Adrenal gland (tissue), 12 donors: ENCODE measurements around the gene ZNF581. TPM values are rescaled to one million over a fixed set of nuclear protein-coding genes. Genes with fewer than 3 reads are reported as not detected.
A peak's percentile ranks its signal among the peaks of the same experiment; 100 is the strongest.

Source experiments
- DNase-seq, 7 donors: peaks; one replicate each; pipeline ENCODE4 v3.0.0-alpha.2; 2019 to 2020
- H3K27ac ChIP-seq, 5 donors: fragments of 200-600 bp; sonication (generic) in 4 of 5; 1 replicate in 3 of 5; 2 replicates in 2 of 5; pipeline versions ENCODE4 v1.5.1 to v1.8.0; 2016 to 2020; ENCODE audit warnings: mild to moderate bottlenecking in 1 of 5
- H3K27me3 ChIP-seq: fragments of 200-600 bp; 2 replicates; pipeline ENCODE4 v1.8.0; 2021
- H3K36me3 ChIP-seq, 2 donors: fragments of 200-600 bp; replicated peaks in 1 of 2; 1 replicate in 1 of 2; 2 replicates in 1 of 2; pipeline versions ENCODE4 v1.5.1 to v1.8.0; 2018 to 2022
- H3K4me1 ChIP-seq, 2 donors: fragments of 200-600 bp; replicated peaks in 1 of 2; 1 replicate in 1 of 2; 2 replicates in 1 of 2; pipeline versions ENCODE4 v1.5.1 to v1.8.0; 2018 to 2021
- H3K4me3 ChIP-seq, 4 donors: fragments of 200-600 bp; sonication (generic) in 3 of 4; one replicate each; pipeline ENCODE4 v1.5.1; 2016 to 2018
- H3K9me3 ChIP-seq, 3 donors: fragments of 200-600 bp; sonication (generic) in 1 of 3; replicated peaks in 1 of 3; 1 replicate in 2 of 3; 2 replicates in 1 of 3; pipeline versions ENCODE4 v1.5.1 to v1.8.0; 2016 to 2021
- CTCF ChIP-seq, 6 experiments: fragments of 450-650 bp in 4 of 6; fragments of 200-600 bp in 2 of 6; sonication (generic) in 1 of 6; IDR thresholded peaks; 1 replicate in 5 of 6; 2 replicates in 1 of 6; pipeline versions ENCODE4 v1.5.1 to v1.8.0; 2016 to 2021; ENCODE audit warnings: antibody characterized with exemption in 6 of 6, mild to moderate bottlenecking in 2 of 6, moderate library complexity in 1 of 6
- POLR2A ChIP-seq, 2 donors: fragments of 450-650 bp; IDR thresholded peaks; one replicate each; pipeline ENCODE4 v1.6.1; 2017; ENCODE audit warnings: antibody characterized with exemption in 2 of 2, mild to moderate bottlenecking in 2 of 2, moderate library complexity in 1 of 2
- WGBS, 4 donors: extraction: QIAGEN DNeasy Blood & Tissue Kit in 2 of 4; methylation state at CpG; one replicate each; pipeline versions ENCODE4 v1.1.5 to v1.1.7; 2013 to 2017; 5-methylcytosine and 5-hydroxymethylcytosine counted together
- intact Hi-C, 2 donors: fragments of 100-400 bp; cut with DNase I; formaldehyde crosslinking; loops; one replicate each; pipeline versions ENCODE4 v1.14.1 to v1.15.0; 2022 to 2023
- polyA plus RNA-seq, 3 donors: library from polyadenylated mRNA; stranded (reverse); fragments of 200-250 nt in 2 of 3; fragments of 350-450 nt in 1 of 3; fragmentation: Illumina TruSeq in 1 of 3; extraction: RNeasy Lipid Tissue Mini Kit (QIAGEN cat#74804) in 1 of 3; gene quantifications; one replicate each; pipeline ENCODE4 v1.2.3, GENCODE V29; 2013 to 2014
- total RNA-seq, 9 donors: library from RNA; depleted of rRNA in 4 of 9; stranded (reverse); fragments of >200 nt in 4 of 9; fragments of 120-200 nt in 1 of 9; fragmentation: NEBNext Ultra II Directional in 1 of 9; extraction: Animal tissue kit (Norgen Biotek cat#: 25700) in 1 of 9; gene quantifications; one replicate each; pipeline versions ENCODE4 v1.1.0 to v1.2.4, GENCODE V29; 2013 to 2023
- donor health status: healthy with polysubstance abuse.
- donor health status: Bipolar disorder and iron deficiency.
- donor health status: DM: yes; HTN: yes; CAD: no.
- donor health status: DM: no; HTN: no; CAD: no.
- donor health status: DM: no; HTN: no; CAD: no.
- donor health status: DM: yes; HTN: yes; CAD: no.

Gene ZNF581
- total and polyA plus RNA-seq, 12 donors = 8.7 to 55.7 (median 22.7) TPM

- peaks cover 43 to 56% of the 10 kb centered on the region in 2 donors for H3K4me1 ChIP-seq
- H3K27me3 ChIP-seq = no peaks in the 10 kb centered on the region
- peak within 1 kb of the TSS; percentile 65 to 97 (median 83) for H3K27ac ChIP-seq
- intact Hi-C loops = no loop called here
- peak within 1 kb of the TSS; percentile 36 to 99 (median 76) for H3K4me3 ChIP-seq
- peak; percentile 96 to 99 (median 98) for DNase-seq
- peaks cover 0 to 32% of the 10 kb centered on the region in 2 donors for H3K36me3 ChIP-seq
- TF ChIP-seq CTCF (IDR thresholded peaks at IDR 0.05) = peak in 1 of 6 experiments; percentile 3
- TF ChIP-seq POLR2A (IDR thresholded peaks at IDR 0.05) = peak; percentile 25 to 34
- H3K9me3 ChIP-seq = no peaks in the 10 kb centered on the region
- WGBS, 4 donors = 0 to 1% (median 1%) methylated on average over 11 to 101 of the region's 101 CpGs
These were observed 31.6 kb downstream of the ZNF581 start, which contains the start of gene EPN1 for GRCh38 chr19:55674841-55675660. Gene EPN1, plus strand, starts transcription at chr19:55675226. Its CDS starts 3,402 bp downstream, at chr19:55678628.

- no peaks in the 10 kb centered on the region for H3K9me3 ChIP-seq
- H3K27ac ChIP-seq = peak overlapping the region; percentile 65 to 97 (median 83)
- H3K4me3 ChIP-seq = peak overlapping the region; percentile 36 to 99 (median 76)
- DNase-seq = no peak
- 7 to 14% (median 8%) methylated on average over 16 of the region's 16 CpGs for WGBS, 4 donors
- intact Hi-C loops = no loop called here
- no peak for TF ChIP-seq POLR2A (IDR thresholded peaks at IDR 0.05)
- TF ChIP-seq CTCF (IDR thresholded peaks at IDR 0.05) = no peak
- H3K4me1 ChIP-seq = peaks cover 50 to 63% of the 10 kb centered on the region in 2 donors
- H3K27me3 ChIP-seq = no peaks in the 10 kb centered on the region
- H3K36me3 ChIP-seq = peaks cover 0 to 32% of the 10 kb centered on the region in 2 donors
These were observed 32.4 kb downstream of the ZNF581 start for GRCh38 chr19:55675661-55676354.

GRCh38 chr19:55676383-55676782 is 32.9 kb downstream of the ZNF581 start:
- TF ChIP-seq POLR2A (IDR thresholded peaks at IDR 0.05) (no peak), CTCF (IDR thresholded peaks at IDR 0.05) (no peak)
- peak overlapping the region in 3 of 5 donors; percentile 83 to 97 (median 87) for H3K27ac ChIP-seq
- peak overlapping the region in 2 of 4 donors; percentile 36 to 99 for H3K4me3 ChIP-seq
- DNase-seq = no peak
- intact Hi-C loops = no loop called here
- no peaks in the 10 kb centered on the region for H3K9me3 ChIP-seq
- H3K36me3 ChIP-seq = peaks cover 0 to 37% of the 10 kb centered on the region in 2 donors
- WGBS, 4 donors = 48 to 56% (median 51%) methylated on average over 5 of the region's 5 CpGs
- H3K27me3 ChIP-seq = no peaks in the 10 kb centered on the region
- peaks cover 55 to 69% of the 10 kb centered on the region in 2 donors for H3K4me1 ChIP-seq

GRCh38 chr19:55676889-55677505 is 33.5 kb downstream of the ZNF581 start:
- peaks cover 0 to 40% of the 10 kb centered on the region in 2 donors for H3K36me3 ChIP-seq
- intact Hi-C loops = no loop called here
- H3K9me3 ChIP-seq = no peaks in the 10 kb centered on the region
- 45 to 60% (median 54%) methylated on average over 6 to 7 of the region's 7 CpGs for WGBS, 4 donors
- TF ChIP-seq CTCF (IDR thresholded peaks at IDR 0.05) = no peak
- no peak for TF ChIP-seq POLR2A (IDR thresholded peaks at IDR 0.05)
- peak overlapping the region; percentile 0 to 88 (median 83) for H3K27ac ChIP-seq
- DNase-seq = no peak
- peaks cover 60 to 69% of the 10 kb centered on the region in 2 donors for H3K4me1 ChIP-seq
- H3K4me3 ChIP-seq = peak overlapping the region in 1 of 4 donors; percentile 7
- no peaks in the 10 kb centered on the region for H3K27me3 ChIP-seq
